Uterus (tissue), 4 donors: ENCODE measurements around the gene PTCD1. TPM values are rescaled to one million over a fixed set of nuclear protein-coding genes. Genes with fewer than 3 reads are reported as not detected.

Source experiments
- DNase-seq, 2 donors: peaks; one replicate each; pipeline ENCODE4 v3.0.0-alpha.2; 2019 to 2020
- H3K27ac ChIP-seq, 2 donors: fragments of 200-600 bp; sonication (generic); 1 replicate in 1 of 2; 2 replicates in 1 of 2; pipeline ENCODE4 v1.5.1; 2016 to 2018
- H3K27me3 ChIP-seq, 2 donors: fragments of 200-600 bp; sonication (generic); one replicate each; pipeline ENCODE4 v1.5.1; 2018 to 2019; ENCODE audit warnings: control low read depth in 1 of 2
- H3K36me3 ChIP-seq, 2 donors: fragments of 200-600 bp; sonication (generic); one replicate each; pipeline ENCODE4 v1.5.1; 2019; ENCODE audit warnings: control low read depth in 1 of 2
- H3K4me1 ChIP-seq, 2 donors: fragments of 200-600 bp; sonication (generic); one replicate each; pipeline ENCODE4 v1.5.1; 2018 to 2019; ENCODE audit warnings: control low read depth in 1 of 2
- H3K4me3 ChIP-seq, 2 donors: fragments of 200-600 bp; sonication (generic); 1 replicate in 1 of 2; 2 replicates in 1 of 2; pipeline ENCODE4 v1.5.1; 2018 to 2019; ENCODE audit warnings: mild to moderate bottlenecking in 1 of 2
- H3K9me3 ChIP-seq, 2 donors: fragments of 200-600 bp; sonication (generic); one replicate each; pipeline ENCODE4 v1.5.1; 2019; ENCODE audit warnings: control low read depth in 1 of 2
- CTCF ChIP-seq, 4 experiments: fragments of 200-600 bp in 2 of 4; fragments of 450-650 bp in 2 of 4; sonication (generic) in 2 of 4; IDR thresholded peaks; one replicate each; pipeline ENCODE4 v1.5.1; 2016 to 2019; ENCODE audit warnings: antibody characterized with exemption in 4 of 4, mild to moderate bottlenecking in 2 of 4, moderate library complexity in 1 of 4
- POLR2A ChIP-seq, 2 donors: fragments of 450-650 bp; IDR thresholded peaks; one replicate each; pipeline ENCODE4 v1.6.1; 2016; ENCODE audit warnings: antibody characterized with exemption in 2 of 2, mild to moderate bottlenecking in 1 of 2, moderate library complexity in 1 of 2
- intact Hi-C: fragments of 100-400 bp; cut with DNase I; formaldehyde crosslinking; loops from one replicate; pipeline ENCODE4 v1.15.1; 2023; ENCODE audit warnings: low total_unique reads
- total RNA-seq, 4 donors: library from RNA; depleted of rRNA in 3 of 4; stranded (reverse); fragments of >200 nt in 3 of 4; gene quantifications; one replicate each; pipeline versions ENCODE4 v1.1.0 to v1.2.4, GENCODE V29; 2014 to 2023
- donor health status: DM: yes; HTN: yes; CAD: no.

Gene PTCD1
- total RNA-seq, 4 donors from 2014 or later, result 1.2 to 17.4 (median 7.5) TPM

GRCh38 chr7:99384523-99384922 lies 54.1 kb downstream of the PTCD1 start:
- Histone ChIP-seq H3K4me1 (peaks cover 0 to 3% of the 10 kb centered on the region in 2 donors), H3K4me3 (no peak overlapping the region), H3K9me3 (no peaks in the 10 kb centered on the region), H3K36me3 (no peaks in the 10 kb centered on the region), H3K27ac (no peak overlapping the region), H3K27me3 (no peaks in the 10 kb centered on the region)
- DNase-seq, result no peak
- intact Hi-C loops, result no loop called here
- TF ChIP-seq POLR2A (IDR thresholded peaks at IDR 0.05) (no peak), CTCF (IDR thresholded peaks at IDR 0.05) (no peak)

GRCh38 chr7:99383791-99384370 lies 54.7 kb downstream of the PTCD1 start:
- intact Hi-C loops, result no loop called here
- Histone ChIP-seq H3K4me1 (peaks cover 0 to 7% of the 10 kb centered on the region in 2 donors), H3K27me3 (no peaks in the 10 kb centered on the region), H3K4me3 (no peak overlapping the region), H3K27ac (no peak overlapping the region), H3K36me3 (no peaks in the 10 kb centered on the region), H3K9me3 (no peaks in the 10 kb centered on the region)
- TF ChIP-seq CTCF (IDR thresholded peaks at IDR 0.05) (no peak), POLR2A (IDR thresholded peaks at IDR 0.05) (no peak)
- no peak for DNase-seq

GRCh38 chr7:99383203-99383602 lies 55.4 kb downstream of the PTCD1 start:
- no peaks in the 10 kb centered on the region for H3K27me3 ChIP-seq
- peaks cover 0 to 9% of the 10 kb centered on the region in 2 donors for H3K4me1 ChIP-seq
- H3K9me3 ChIP-seq, result no peaks in the 10 kb centered on the region
- H3K4me3 ChIP-seq, result no peak overlapping the region
- TF ChIP-seq POLR2A (IDR thresholded peaks at IDR 0.05) (no peak), CTCF (IDR thresholded peaks at IDR 0.05) (no peak)
- intact Hi-C loops, result no loop called here
- H3K27ac ChIP-seq, result no peak overlapping the region
- DNase-seq, result no peak
- no peaks in the 10 kb centered on the region for H3K36me3 ChIP-seq

GRCh38 chr7:99381664-99382075 lies 56.9 kb downstream of the PTCD1 start:
- intact Hi-C loops, result no loop called here
- Histone ChIP-seq H3K4me1 (peaks cover 0 to 9% of the 10 kb centered on the region in 2 donors), H3K27me3 (no peaks in the 10 kb centered on the region), H3K27ac (no peak overlapping the region), H3K9me3 (no peaks in the 10 kb centered on the region), H3K4me3 (no peak overlapping the region), H3K36me3 (no peaks in the 10 kb centered on the region)
- no peak for DNase-seq
- TF ChIP-seq POLR2A (IDR thresholded peaks at IDR 0.05), result no peak
- no peak for TF ChIP-seq CTCF (IDR thresholded peaks at IDR 0.05)

- no peak for TF ChIP-seq CTCF (IDR thresholded peaks at IDR 0.05)
- no peak for TF ChIP-seq POLR2A (IDR thresholded peaks at IDR 0.05)
- H3K9me3 ChIP-seq, result no peaks in the 10 kb centered on the region
- no peaks in the 10 kb centered on the region for H3K36me3 ChIP-seq
- no peaks in the 10 kb centered on the region for H3K27me3 ChIP-seq
- H3K27ac ChIP-seq, result peak overlapping the region; percentile 60 to 84
- H3K4me3 ChIP-seq, result no peak overlapping the region
- intact Hi-C loops, result no loop called here
- H3K4me1 ChIP-seq, result peaks cover 0 to 9% of the 10 kb centered on the region in 2 donors
- no peak for DNase-seq
Observed at GRCh38 chr7:99380823-99381663, 57.6 kb downstream of the PTCD1 start.
